Keratinocyte (primary cell): Measurements from ENCODE around the gene DLAT. TPM values are rescaled to one million over a fixed set of nuclear protein-coding genes. Genes with fewer than 3 reads are reported as not detected.

ENCODE experiments used
- DNase-seq: peaks from one replicate; pipeline ENCODE4 v3.0.0-alpha.2; 2011; ENCODE audit warnings: low read depth, missing footprints, low spot score
- FAIRE-seq: peaks from 2 replicates; lab custom pipeline; 2011; peaks lifted over from hg19 to GRCh38; lab: Jason Lieb, UNC
- H2AFZ ChIP-seq: 2 replicates; pipeline ENCODE4 v1.6.0; 2012; ENCODE audit warnings: low read length, control low read depth, inconsistent platforms; ENCODE audit not compliant: control insufficient read depth
- H3K27ac ChIP-seq: 2 replicates; pipeline ENCODE4 v1.5.1; 2011; ENCODE audit warnings: low read length; ENCODE audit not compliant: control insufficient read depth, insufficient read depth
- H3K27me3 ChIP-seq: 3 replicates; pipeline ENCODE4 v1.6.0; 2011; ENCODE audit warnings: low read length; ENCODE audit not compliant: control insufficient read depth, insufficient read depth; ENCODE audit errors: extremely low read depth
- H3K36me3 ChIP-seq, 2 experiments: 2 replicates in 1 of 2; 3 replicates in 1 of 2; pipeline ENCODE4 v1.5.1; 2011; ENCODE audit warnings: low read length in 2 of 2, mild to moderate bottlenecking in 1 of 2; ENCODE audit not compliant: control insufficient read depth in 2 of 2, insufficient read depth in 2 of 2; ENCODE audit errors: extremely low read depth in 1 of 2
- H3K4me1 ChIP-seq: 3 replicates; pipeline ENCODE4 v1.5.1; 2011; ENCODE audit warnings: low read length; ENCODE audit not compliant: control insufficient read depth, insufficient read depth; ENCODE audit errors: extremely low read depth
- H3K4me2 ChIP-seq: 3 replicates; pipeline ENCODE4 v1.6.0; 2011; ENCODE audit warnings: low read depth, low read length; ENCODE audit not compliant: control insufficient read depth, insufficient read depth; ENCODE audit errors: extremely low read depth
- H3K4me3 ChIP-seq, 3 experiments: fragments of 200-600 bp in 1 of 3; sonication (generic) in 1 of 3; 2 replicates in 2 of 3; 3 replicates in 1 of 3; pipeline ENCODE4 v1.5.1; 2011 to 2016; ENCODE audit warnings: low read length in 3 of 3, mild to moderate bottlenecking in 3 of 3, control low read depth in 2 of 3, inconsistent platforms in 1 of 3, low read depth in 1 of 3, mixed read lengths in 1 of 3, mixed run types in 1 of 3, moderate library complexity in 1 of 3; ENCODE audit not compliant: control insufficient read depth in 2 of 3, insufficient read depth in 2 of 3; ENCODE audit errors: extremely low read depth in 1 of 3
- H3K79me2 ChIP-seq: 2 replicates; pipeline ENCODE4 v1.6.0; 2012; ENCODE audit warnings: low read length; ENCODE audit not compliant: control insufficient read depth, insufficient read depth
- H3K9ac ChIP-seq: 3 replicates; pipeline ENCODE4 v1.6.0; 2011; ENCODE audit warnings: low read length; ENCODE audit not compliant: control insufficient read depth, insufficient read depth; ENCODE audit errors: extremely low read depth
- H3K9me1 ChIP-seq: 3 replicates; pipeline ENCODE4 v1.6.0; 2011; ENCODE audit warnings: low read length; ENCODE audit not compliant: control insufficient read depth, insufficient read depth; ENCODE audit errors: extremely low read depth
- H3K9me3 ChIP-seq: 2 replicates; pipeline ENCODE4 v1.5.1; 2012; ENCODE audit warnings: low read depth, low read length; ENCODE audit not compliant: control insufficient read depth
- H4K20me1 ChIP-seq: 3 replicates; pipeline ENCODE4 v1.6.0; 2011; ENCODE audit warnings: low read length; ENCODE audit not compliant: control insufficient read depth, insufficient read depth; ENCODE audit errors: extremely low read depth
- CTCF ChIP-seq, 3 experiments: IDR thresholded peaks in 1 of 3; conservative IDR thresholded peaks in 1 of 3; optimal IDR thresholded peaks in 1 of 3; 2 replicates in 2 of 3; 3 replicates in 1 of 3; pipeline versions ENCODE3 to v1.5.1; 2011; ENCODE audit warnings: low read length in 3 of 3, mild to moderate bottlenecking in 3 of 3, moderate library complexity in 2 of 3, control low read depth in 1 of 3, inconsistent platforms in 1 of 3; ENCODE audit not compliant: insufficient read depth in 2 of 3; ENCODE audit errors: extremely low read depth in 1 of 3
- EZH2 ChIP-seq: IDR thresholded peaks from one replicate; pipeline ENCODE4 v1.6.1; 2012; ENCODE audit warnings: inconsistent platforms, mild to moderate bottlenecking, low read length, moderate library complexity
- dilution Hi-C: fragments of 300-500 bp; cut with MboI; formaldehyde crosslinking; loops from one replicate; pipeline ENCODE4 v1.7.0; 2020; ENCODE audit warnings: low sequenced_read_pairs; ENCODE audit not compliant: extremely low pct_ligation_motif_present
- polyA plus RNA-seq, 5 experiments: library from polyadenylated mRNA; depleted of rRNA in 3 of 5; stranded (reverse) in 3 of 5; stranded (forward) in 1 of 5; unstranded in 1 of 5; fragments of >200 nt; gene quantifications; 1 replicate in 1 of 5; 2 replicates in 3 of 5; 3 replicates in 1 of 5; pipeline versions ENCODE4 v1.2.1 to v1.2.3, GENCODE V29; 2011 to 2012; ENCODE audit warnings: missing spikeins in 2 of 5, low read depth in 1 of 5, low replicate concordance in 1 of 5

The DLAT gene
- polyA plus RNA-seq, 1 donor (not counting 4 experiments of a cell fraction or from before 2014, with no cell fraction given) = 41.9 TPM

GRCh38 chr11:112073941-112074811 is 49.0 kb downstream of the DLAT start, which contains the start of the genes NKAPD1 and PIH1D2:
TSS of gene NKAPD1 (plus strand) at chr11:112074299. CDS start at chr11:112075575, 1,276 bp downstream.
TSS of gene PIH1D2 (minus strand) at chr11:112074017. CDS start at chr11:112073174, 843 bp downstream.
- peak within 1 kb of the TSS; percentile 92 to 98 (median 97) for H3K4me3 ChIP-seq
- H2AFZ ChIP-seq = peak within 1 kb of the TSS; percentile 94
- no peaks in the 10 kb centered on the region for H3K27me3 ChIP-seq
- peak; percentile 62 for FAIRE-seq
- H3K36me3 ChIP-seq = peaks cover 0 to 7% of the 10 kb centered on the region in 2 experiments
- H4K20me1 ChIP-seq = no peaks in the 10 kb centered on the region
- dilution Hi-C loops = no loop called here
- H3K4me2 ChIP-seq = peak within 1 kb of the TSS; percentile 76
- DNase-seq = peak; percentile 30
- peak within 1 kb of the TSS; percentile 95 for H3K9ac ChIP-seq
- peak within 1 kb of the TSS; percentile 97 for H3K27ac ChIP-seq
- H3K4me1 ChIP-seq = peaks cover 13% of the 10 kb centered on the region
- H3K9me1 ChIP-seq = no peaks in the 10 kb centered on the region
- peaks cover 25% of the 10 kb centered on the region for H3K79me2 ChIP-seq
- H3K9me3 ChIP-seq = no peaks in the 10 kb centered on the region
- TF ChIP-seq EZH2 (no peak), CTCF (optimal IDR thresholded peaks at IDR 0.05 in 1 of 3, IDR thresholded peaks at IDR 0.05 in 1 of 3, conservative IDR thresholded peaks at IDR 0.05 in 1 of 3; ENCODE audit: extremely low read depth in 1 of 3, insufficient read depth in 2 of 3, low read length in 3 of 3) (peak in 1 of 3 experiments; percentile 19)

- no peak overlapping the region for H3K27ac ChIP-seq
These were observed 57.5 kb downstream of the DLAT start for GRCh38 chr11:112082729-112083128.

More at GRCh38 chr11:112082729-112083128, 57.5 kb downstream of the DLAT start:
- peaks cover 14 to 43% of the 10 kb centered on the region in 2 experiments for H3K36me3 ChIP-seq
- no peak overlapping the region for H3K4me2 ChIP-seq
- TF ChIP-seq EZH2 (no peak), CTCF (optimal IDR thresholded peaks at IDR 0.05 in 1 of 3, IDR thresholded peaks at IDR 0.05 in 1 of 3, conservative IDR thresholded peaks at IDR 0.05 in 1 of 3; ENCODE audit: extremely low read depth in 1 of 3, insufficient read depth in 2 of 3, low read length in 3 of 3) (no peak)
- no peak for DNase-seq
- H3K4me1 ChIP-seq = peaks cover 12% of the 10 kb centered on the region
- H4K20me1 ChIP-seq = no peaks in the 10 kb centered on the region
- H3K79me2 ChIP-seq = peaks cover 34% of the 10 kb centered on the region
- H3K27me3 ChIP-seq = no peaks in the 10 kb centered on the region
- H3K4me3 ChIP-seq = no peak overlapping the region
- dilution Hi-C loops = no loop called here
- FAIRE-seq = no peak
- no peak overlapping the region for H2AFZ ChIP-seq
- H3K9ac ChIP-seq = no peak overlapping the region
- H3K9me1 ChIP-seq = no peaks in the 10 kb centered on the region
- no peaks in the 10 kb centered on the region for H3K9me3 ChIP-seq
